GM12878 (cell line): ENCODE data around the gene PSMD3. TPM values are rescaled to one million over a fixed set of nuclear protein-coding genes. Genes with fewer than 3 reads are reported as not detected.

ENCODE experiments used
- ATAC-seq: fragments of 200-7000 bp; cut with Tn5 transposase; 3 replicates; pipeline ENCODE4 v1.9.1; 2020; ENCODE audit warnings: mild to moderate bottlenecking, moderate library complexity
- BruUV-seq: library from RNA; stranded (reverse); fragments of 400-500 nt; replicated peaks from 2 replicates; lab custom pipeline; 2021; lab: Mats Ljungman, UMichigan
- CTCF ChIA-PET: fragments of 300-600 bp; sonication (Branson Sonifier 250); formaldehyde crosslinking; extraction: SDS; loops from one replicate; lab custom pipeline; 2021; ENCODE audit warnings: inconsistent platforms; lab: Yijun Ruan, JAX
- POLR2A ChIA-PET: fragments of 350-600 bp; formaldehyde crosslinking; extraction: SDS; loops from one replicate; lab custom pipeline; 2021; ENCODE audit warnings: inconsistent platforms; lab: Charles Lee
- RAD21 ChIA-PET: fragments of 300-600 bp; sonication (Branson Sonifier 250); formaldehyde crosslinking; loops from one replicate; lab custom pipeline; 2023; ENCODE audit warnings: antibody characterized with exemption; ENCODE audit not compliant: unreplicated experiment; lab: Charles Lee
- SMC1A ChIA-PET: fragments of 300-600 bp; sonication (Branson Sonifier 250); formaldehyde crosslinking; loops from one replicate; lab custom pipeline; 2023; ENCODE audit not compliant: unreplicated experiment, uncharacterized antibody; lab: Charles Lee
- DNase-seq: peaks from one replicate; pipeline ENCODE4 v3.0.0-alpha.2; 2011; ENCODE audit warnings: low read depth, low spot score
- FAIRE-seq: peaks from 3 replicates; lab custom pipeline; 2011; peaks lifted over from hg19 to GRCh38; lab: Jason Lieb, UNC
- H2AFZ ChIP-seq: 2 replicates; pipeline ENCODE4 v1.6.0; 2011; ENCODE audit warnings: low read depth, low read length, control low read depth; ENCODE audit not compliant: control insufficient read depth
- H3K27ac ChIP-seq: 2 replicates; pipeline ENCODE4 v1.5.1; 2011; ENCODE audit warnings: control low read depth; ENCODE audit not compliant: control insufficient read depth, insufficient read depth
- H3K27me3 ChIP-seq, 2 experiments: replicated peaks in 1 of 2; 2 replicates each; pipeline versions ENCODE4 v1.6.0 to v1.6.1; 2011; ENCODE audit warnings: low read length in 1 of 2; ENCODE audit not compliant: control insufficient read depth in 2 of 2, insufficient read depth in 2 of 2
- H3K36me3 ChIP-seq, 2 experiments: 2 replicates each; pipeline ENCODE4 v1.5.1; 2011; ENCODE audit warnings: low read length in 1 of 2; ENCODE audit not compliant: control insufficient read depth in 2 of 2, insufficient read depth in 2 of 2
- H3K4me1 ChIP-seq: 2 replicates; pipeline ENCODE4 v1.6.1; 2011; ENCODE audit warnings: mild to moderate bottlenecking, low read length, moderate library complexity, mixed read lengths; ENCODE audit not compliant: control insufficient read depth, insufficient read depth
- H3K4me2 ChIP-seq: 2 replicates; pipeline ENCODE4 v1.6.0; 2011; ENCODE audit warnings: control low read depth; ENCODE audit not compliant: control insufficient read depth, insufficient read depth
- H3K4me3 ChIP-seq: fragments of 200-600 bp; sonication (generic); 2 replicates; pipeline ENCODE4 v1.5.1; 2016
- H3K79me2 ChIP-seq: 2 replicates; pipeline ENCODE4 v1.6.0; 2011; ENCODE audit warnings: low read length; ENCODE audit not compliant: control insufficient read depth, insufficient read depth
- H3K9ac ChIP-seq: 2 replicates; pipeline ENCODE4 v1.8.0; 2011; ENCODE audit warnings: low read length, control low read depth, mixed read lengths; ENCODE audit not compliant: control insufficient read depth, insufficient read depth
- H3K9me3 ChIP-seq: replicated peaks from 3 replicates; pipeline ENCODE4 v1.5.1; 2011; ENCODE audit warnings: mild to moderate bottlenecking, low read length; ENCODE audit not compliant: control insufficient read depth, insufficient read depth
- H4K20me1 ChIP-seq: 2 replicates; pipeline ENCODE4 v1.6.0; 2011; ENCODE audit not compliant: control insufficient read depth, insufficient read depth
- EED ChIP-seq: sonication (generic); IDR thresholded peaks from 2 replicates; pipeline ENCODE4 v1.6.1; 2016; ENCODE audit warnings: antibody characterized with exemption, low read depth
- POLR2AphosphoS5 ChIP-seq: IDR thresholded peaks from 2 replicates; pipeline ENCODE4 v1.6.1; 2011; ENCODE audit warnings: mild to moderate bottlenecking, low read length, inconsistent platforms
- WGBS: methylation state at CpG from one replicate; pipeline ENCODE4 v1.1.6; 2016; ENCODE audit warnings: low lambda C conversion rate; ENCODE audit not compliant: insufficient replicate concordance, insufficient coverage; ENCODE audit errors: missing lambda C conversion rate; 5-methylcytosine and 5-hydroxymethylcytosine counted together
- in situ Hi-C: fragments of 300-500 bp; cut with MboI; formaldehyde crosslinking; loops from 9 replicates; pipeline ENCODE4 v1.14.3; 2018; ENCODE audit warnings: mixed read lengths
- intact Hi-C: fragments of 100-400 bp; cut with micrococcal nuclease; formaldehyde crosslinking; loops from one replicate; pipeline ENCODE4 v1.14.2; 2022; ENCODE audit not compliant: unreplicated experiment
- polyA plus RNA-seq, 11 experiments: library from polyadenylated mRNA; depleted of rRNA in 4 of 11; unstranded in 6 of 11; stranded (reverse) in 5 of 11; fragments of >200 nt; fragmentation: Nextera tagmentation in 4 of 11; fragmentation: Illumina TruSeq in 1 of 11; extraction: Ambion mirVana in 4 of 11; extraction: Trizol in 1 of 11; gene quantifications; 1 replicate in 1 of 11; 2 replicates in 10 of 11; pipeline versions ENCODE4 v1.2.1 to v1.2.3, GENCODE V29; 2011 to 2016; ENCODE audit warnings: inconsistent platforms in 2 of 11, missing spikeins in 2 of 11, low read depth in 1 of 11
- total RNA-seq, 4 experiments: library from RNA; depleted of rRNA in 3 of 4; stranded (reverse); fragments of >200 nt in 3 of 4; fragmentation: Illumina TruSeq in 1 of 4; extraction: Trizol in 1 of 4; gene quantifications; 2 replicates each; pipeline versions ENCODE4 v1.2.1 to v1.2.3, GENCODE V29; 2013 to 2021
- TF ChIP-seq, protein P1 (sequence below), 3 experiments: IDR thresholded peaks in 2 of 3; conservative IDR thresholded peaks in 1 of 3; 2 replicates each; pipeline ENCODE4 v1.5.1; 2011; ENCODE audit warnings: low read depth in 3 of 3, low read length in 3 of 3, mild to moderate bottlenecking in 3 of 3, control low read depth in 2 of 3, moderate library complexity in 2 of 3, inconsistent platforms in 1 of 3, mixed read lengths in 1 of 3; ENCODE audit not compliant: control insufficient read depth in 2 of 3, insufficient read depth in 1 of 3; ENCODE audit errors: extremely low read depth in 1 of 3

PSMD3 gene
- total and polyA plus RNA-seq, 10 of the 15 experiments (the other 5 are each of a cell fraction or from before 2014, with no cell fraction given) = 2.2 to 192 (median 129) TPM

DNA sequence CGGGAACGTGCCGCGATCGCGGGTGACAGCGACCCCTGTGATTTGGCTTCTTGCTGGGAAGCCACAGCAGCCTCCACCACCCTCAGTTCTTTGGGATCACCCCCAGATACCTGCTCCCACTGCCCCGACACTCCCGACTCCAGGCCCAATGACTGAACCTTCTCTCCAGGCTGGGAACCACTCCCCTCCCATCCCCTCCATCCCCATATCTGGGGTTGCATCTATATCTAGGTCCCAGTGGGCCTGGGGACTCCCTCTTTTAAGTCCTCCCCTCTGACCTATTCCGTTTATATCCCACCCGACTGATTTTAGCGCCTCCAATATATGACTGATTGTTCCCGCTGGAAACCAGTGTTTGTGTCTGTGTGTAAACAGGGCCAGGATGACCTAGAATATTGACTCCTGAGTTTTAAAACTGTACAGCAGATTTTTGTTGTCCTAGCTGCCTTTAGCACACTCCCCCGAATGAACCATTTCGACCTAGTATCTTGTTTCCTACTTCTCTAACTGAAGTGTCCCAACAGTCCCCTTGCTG, 667 bp downstream of the PSMD3 start:
- Histone ChIP-seq H3K27ac (peak overlapping the region; percentile 90), H3K27me3 (no peaks in the 10 kb centered on the region; a peak in 1 of 4 replicates), H3K9ac (peak overlapping the region; percentile 96)
- WGBS = 1% methylated on average over 12 of the region's 15 CpGs
- TF ChIP-seq, protein P1, sequence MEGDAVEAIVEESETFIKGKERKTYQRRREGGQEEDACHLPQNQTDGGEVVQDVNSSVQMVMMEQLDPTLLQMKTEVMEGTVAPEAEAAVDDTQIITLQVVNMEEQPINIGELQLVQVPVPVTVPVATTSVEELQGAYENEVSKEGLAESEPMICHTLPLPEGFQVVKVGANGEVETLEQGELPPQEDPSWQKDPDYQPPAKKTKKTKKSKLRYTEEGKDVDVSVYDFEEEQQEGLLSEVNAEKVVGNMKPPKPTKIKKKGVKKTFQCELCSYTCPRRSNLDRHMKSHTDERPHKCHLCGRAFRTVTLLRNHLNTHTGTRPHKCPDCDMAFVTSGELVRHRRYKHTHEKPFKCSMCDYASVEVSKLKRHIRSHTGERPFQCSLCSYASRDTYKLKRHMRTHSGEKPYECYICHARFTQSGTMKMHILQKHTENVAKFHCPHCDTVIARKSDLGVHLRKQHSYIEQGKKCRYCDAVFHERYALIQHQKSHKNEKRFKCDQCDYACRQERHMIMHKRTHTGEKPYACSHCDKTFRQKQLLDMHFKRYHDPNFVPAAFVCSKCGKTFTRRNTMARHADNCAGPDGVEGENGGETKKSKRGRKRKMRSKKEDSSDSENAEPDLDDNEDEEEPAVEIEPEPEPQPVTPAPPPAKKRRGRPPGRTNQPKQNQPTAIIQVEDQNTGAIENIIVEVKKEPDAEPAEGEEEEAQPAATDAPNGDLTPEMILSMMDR (IDR thresholded peaks at IDR 0.05 in 2 of 3, conservative IDR thresholded peaks at IDR 0.05 in 1 of 3; ENCODE audit: control insufficient read depth in 2 of 3, extremely low read depth in 1 of 3, insufficient read depth in 1 of 3, low read depth in 3 of 3, low read length in 3 of 3) = 0 out of 6 replicates have a peak, but pooled peaks of 1 of the 3 experiments have one; percentile 10
- TF ChIP-seq POLR2AphosphoS5 (0 out of 2 replicates have a peak, but pooled peaks have one; percentile 24), EED (no peak)
- TF ChIP-seq, all 136 proteins: peak for 2
- RAD21 ChIA-PET = interaction anchor here (0.7 to 5.0 kb wide), 25 partner anchors 23 to 360 kb away, joined by 3 to 44 read pairs (median 5); partner anchors contain the start of genes IKZF3 and WIPF2
- H3K79me2 ChIP-seq = peaks cover 34% of the 10 kb centered on the region
- peak overlapping the region; percentile 19; the same call in 1 of the 2 replicates for H2AFZ ChIP-seq
- CTCF ChIA-PET = interaction anchor here (0.6 to 9.0 kb wide), 26 partner anchors 12 to 434 kb away, joined by 3 to 120 read pairs (median 6); partner anchors contain the start of genes GSDMA, NR1D1 and PGAP3
- DNase-seq (no peak), ATAC-seq (no peak; the same call in 2 of the 3 replicates), FAIRE-seq (no peak)
- POLR2A ChIA-PET = interaction anchor here (0.9 to 2.1 kb wide), 15 partner anchors 23 to 211 kb away, joined by 3 to 20 read pairs (median 4); partner anchors contain the start of gene GSDMB
- no peaks in the 10 kb centered on the region for H3K9me3 ChIP-seq
- peaks cover 6% of the 10 kb centered on the region for H3K4me1 ChIP-seq
- H3K4me3 ChIP-seq = peak overlapping the region; percentile 90
- no peaks in the 10 kb centered on the region for H4K20me1 ChIP-seq
- peak overlapping the region; percentile 94 for H3K4me2 ChIP-seq
- BruUV-seq = TSS peak; percentile 68
- intact Hi-C loops (loop anchor here (2.0 to 5.0 kb wide), 3 partner anchors 54 to 224 kb away; partner anchors contain the start of genes LRRC3C and ORMDL3), in situ Hi-C loops (loop anchor here (5.0 kb wide), 1 partner anchor 359 kb away; no protein-coding TSS in a partner anchor)
- peaks cover 13 to 20% of the 10 kb centered on the region in 2 experiments; a peak in 3 of 4 replicates for H3K36me3 ChIP-seq
- SMC1A ChIA-PET = interaction anchor here (0.8 to 6.0 kb wide), 13 partner anchors 11 to 362 kb away, joined by 3 to 38 read pairs (median 5); no protein-coding TSS in a partner anchor
